ENCODE measurements around the gene SHISA9.
"Not testable (repeated sequence)": the region's sequence is repeated elsewhere in the genome, so short reads cannot be mapped to it uniquely, and the experiment has no call there.

Gene SHISA9

DNA sequence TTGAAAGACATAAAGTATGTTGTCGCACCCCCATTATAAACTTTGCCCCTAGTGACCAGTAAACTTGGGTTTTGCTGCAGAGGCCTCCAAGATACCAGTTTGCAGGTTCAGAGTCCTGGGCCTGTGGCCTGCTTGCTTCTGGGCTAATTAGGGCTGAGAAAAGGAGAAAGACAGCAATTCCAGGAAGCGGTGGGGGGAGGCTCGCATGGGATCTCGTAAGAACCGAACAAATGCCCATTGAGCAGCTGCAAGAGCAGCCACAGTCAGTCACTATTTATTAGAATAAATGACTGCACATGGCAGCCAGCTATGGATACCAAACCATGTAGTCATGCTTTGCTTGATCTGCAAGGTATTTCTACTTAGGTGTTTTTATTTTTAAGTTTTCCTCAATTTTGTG lies 4.9 kb downstream of the SHISA9 start:
- no peak for DNase-seq
- TF ChIP-seq POLR2A (IDR thresholded peaks at IDR 0.05; ENCODE audit: low read length) (no peak), GATA1 (IDR thresholded peaks at IDR 0.05; ENCODE audit: low read depth, low read length) (no peak)

DNA sequence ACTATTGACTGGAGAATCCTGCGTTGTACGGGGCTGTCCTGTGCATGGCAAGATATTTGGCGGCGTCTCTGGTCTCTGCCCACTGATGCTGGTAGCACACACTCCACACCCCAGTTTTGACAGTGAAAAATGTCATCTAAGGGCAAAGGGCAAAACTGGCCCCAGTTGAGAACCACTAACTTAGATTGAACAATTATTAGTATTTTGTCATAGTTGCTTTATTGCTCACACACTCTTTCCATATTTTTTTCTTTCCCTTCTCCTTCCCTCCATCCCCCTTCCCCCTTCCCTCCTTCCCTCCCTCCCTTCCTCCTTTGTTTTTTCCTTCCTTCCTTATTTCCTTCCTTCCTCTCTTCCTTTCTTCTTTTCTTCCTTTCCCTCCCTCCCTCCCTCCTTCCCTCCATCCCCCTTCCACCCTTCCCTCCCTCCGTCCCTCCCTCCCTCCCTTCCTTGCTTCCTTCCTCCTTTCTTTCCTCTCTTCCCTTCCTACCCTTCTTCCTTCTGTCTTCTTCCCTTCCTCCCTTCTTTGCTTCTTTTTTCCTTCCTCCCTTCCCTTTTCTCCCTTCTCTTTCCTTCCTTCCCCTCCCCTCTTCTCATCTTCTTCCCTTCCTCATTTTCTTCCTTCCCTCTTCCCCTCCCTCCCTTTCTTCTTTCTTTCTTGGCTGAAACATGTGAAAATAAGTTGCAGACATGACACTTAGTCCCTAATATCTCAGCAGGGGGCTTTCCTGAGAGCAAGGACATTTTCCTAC lies 5.5 kb downstream of the SHISA9 start:
- TF ChIP-seq GATA1 (IDR thresholded peaks at IDR 0.05; ENCODE audit: low read depth, low read length) (no peak), POLR2A (IDR thresholded peaks at IDR 0.05; ENCODE audit: low read length) (no peak)
- DNase-seq: no peak

DNA sequence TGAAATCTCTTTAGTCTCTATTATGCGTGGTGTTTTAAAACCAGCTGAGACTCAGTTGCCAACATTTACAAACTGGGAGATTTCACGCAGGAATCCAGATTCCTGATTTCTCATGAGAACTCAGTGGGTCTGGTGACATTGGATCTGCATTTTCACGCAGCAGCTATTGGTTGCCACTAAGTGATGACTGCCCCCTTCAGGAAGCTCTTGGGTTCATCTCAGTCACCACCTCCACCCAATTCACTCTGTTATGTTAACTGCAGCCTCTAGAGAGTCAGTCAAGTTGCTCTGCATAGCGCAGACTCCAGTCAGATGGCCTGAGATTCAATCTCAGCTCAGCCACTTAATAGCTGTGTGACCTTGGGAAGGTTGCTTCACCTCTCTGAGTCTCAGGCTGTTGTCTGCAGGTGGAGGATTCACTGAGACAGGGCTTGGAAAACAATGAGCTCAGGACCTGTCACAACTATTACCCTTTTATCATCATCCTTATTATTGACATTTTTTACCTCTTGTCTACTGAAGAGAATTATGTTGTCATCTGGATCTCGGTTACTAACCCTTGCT lies 6.4 kb downstream of the SHISA9 start:
- DNase-seq: peak; percentile 10 to 35
- TF ChIP-seq GATA1 (IDR thresholded peaks at IDR 0.05; ENCODE audit: low read depth, low read length): no peak
- no peak for TF ChIP-seq POLR2A (IDR thresholded peaks at IDR 0.05; ENCODE audit: low read length)

GRCh38 chr16:12917246-12917645 lies 15.8 kb downstream of the SHISA9 start:
- TF ChIP-seq POLR2A (IDR thresholded peaks at IDR 0.05; ENCODE audit: low read length): no peak
- TF ChIP-seq GATA1 (IDR thresholded peaks at IDR 0.05; ENCODE audit: low read depth, low read length): no peak
- DNase-seq: no peak

DNA sequence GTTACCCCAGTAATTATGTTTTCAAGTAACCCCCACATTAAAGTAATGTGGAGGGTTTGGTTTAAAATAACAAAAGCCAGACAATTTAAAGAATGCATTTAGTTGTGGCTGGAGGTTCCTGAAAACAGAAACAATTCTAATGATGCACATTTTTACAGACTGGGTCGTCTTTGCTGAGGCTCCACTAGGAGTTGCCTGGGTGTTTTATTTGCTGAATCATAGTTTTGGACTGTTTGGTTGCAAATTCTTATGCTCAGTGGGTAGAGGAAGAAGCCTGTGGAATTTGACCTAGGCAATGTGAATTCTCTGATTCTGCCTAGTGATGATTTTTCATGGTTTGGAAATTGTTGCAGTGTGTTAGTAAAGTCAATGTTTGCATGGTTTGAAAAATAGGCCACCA lies 16.3 kb downstream of the SHISA9 start:
- no peak for TF ChIP-seq POLR2A (IDR thresholded peaks at IDR 0.05; ENCODE audit: low read length)
- no peak for TF ChIP-seq GATA1 (IDR thresholded peaks at IDR 0.05; ENCODE audit: low read depth, low read length)
- no peak for DNase-seq

DNA sequence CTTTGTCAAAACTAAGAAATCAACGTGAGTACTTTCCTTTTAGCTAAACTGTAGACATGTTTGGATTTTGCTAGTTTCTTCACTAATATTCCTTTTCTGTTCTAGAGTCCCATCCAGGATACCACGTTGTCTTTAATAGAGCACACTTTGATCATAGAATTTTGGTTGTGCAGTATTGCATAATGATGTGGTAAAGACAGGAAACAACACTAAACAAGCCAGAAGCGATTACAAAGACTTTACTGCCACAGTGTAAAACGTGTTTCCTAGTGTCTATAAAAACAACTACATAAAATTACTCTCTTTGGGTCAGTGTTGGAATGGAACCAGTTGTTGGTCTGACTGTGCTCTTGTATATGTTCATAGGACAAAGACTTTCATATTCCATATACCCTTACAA lies 19.3 kb downstream of the SHISA9 start:
- TF ChIP-seq GATA1 (IDR thresholded peaks at IDR 0.05; ENCODE audit: low read depth, low read length) (no peak), POLR2A (IDR thresholded peaks at IDR 0.05; ENCODE audit: low read length) (no peak)
- no peak for DNase-seq

- not testable (repeated sequence) for DNase-seq
Observed at GRCh38 chr16:12923640-12924039, 22.2 kb downstream of the SHISA9 start.

DNA sequence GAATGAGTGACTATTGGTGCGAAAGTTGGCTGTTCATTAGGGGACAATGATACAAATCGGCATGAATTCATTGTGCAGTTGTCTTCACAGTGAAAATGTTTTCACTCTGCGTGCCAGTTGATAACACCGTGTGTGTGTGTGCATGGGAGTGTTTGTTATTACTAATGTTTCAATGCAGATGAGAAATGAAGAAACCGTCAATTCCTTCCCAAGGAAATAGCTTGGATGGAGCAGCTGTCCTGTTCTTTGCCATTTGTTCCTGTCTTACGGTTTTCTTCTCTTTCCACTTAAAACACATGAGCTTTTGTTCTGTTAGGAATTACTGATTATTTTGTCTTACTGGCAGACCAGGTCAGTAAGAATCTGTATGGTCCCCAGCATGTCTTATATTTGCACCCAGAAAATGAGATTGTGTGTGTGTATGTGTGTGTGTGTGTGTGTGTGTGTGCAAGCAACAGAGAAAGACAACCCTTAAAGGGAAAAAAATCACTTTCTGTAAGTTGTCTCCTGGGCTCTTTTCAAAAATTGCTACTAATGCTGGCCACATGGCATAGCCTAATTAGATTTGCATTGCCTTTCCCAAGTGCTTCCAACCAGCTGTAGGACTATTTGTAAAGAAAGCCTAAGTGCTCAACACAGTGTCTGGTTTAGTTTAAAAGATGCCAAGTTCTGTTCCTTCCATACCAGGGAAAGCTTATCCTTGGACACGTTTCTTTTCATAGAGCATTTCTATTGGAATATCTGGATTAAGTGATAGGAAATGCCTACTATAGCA lies 23.8 kb downstream of the SHISA9 start:
- DNase-seq: no peak
- no peak for TF ChIP-seq POLR2A (IDR thresholded peaks at IDR 0.05; ENCODE audit: low read length)
- TF ChIP-seq GATA1 (IDR thresholded peaks at IDR 0.05; ENCODE audit: low read depth, low read length): no peak

DNA sequence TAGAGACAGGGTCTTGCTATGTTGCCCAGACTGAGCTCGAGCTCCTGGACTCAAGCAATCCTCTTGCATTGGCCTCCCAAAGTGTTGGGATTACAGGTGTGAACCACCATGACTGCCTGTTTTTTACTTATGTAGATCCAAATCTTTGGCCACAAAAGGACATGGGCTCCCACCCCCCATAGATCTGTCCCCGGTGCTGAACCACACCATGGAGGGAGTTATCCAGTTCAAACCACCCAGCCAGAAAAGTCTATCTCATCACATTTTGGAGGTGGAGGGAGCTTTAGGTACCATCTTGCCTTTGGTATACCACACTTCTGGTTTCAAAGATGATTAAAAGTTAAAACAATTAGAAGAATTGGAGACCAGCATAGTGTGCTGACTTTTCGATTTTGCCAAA lies 26.2 kb downstream of the SHISA9 start:
- DNase-seq: no peak
- TF ChIP-seq POLR2A (IDR thresholded peaks at IDR 0.05; ENCODE audit: low read length) (no peak), GATA1 (IDR thresholded peaks at IDR 0.05; ENCODE audit: low read depth, low read length) (no peak)

DNA sequence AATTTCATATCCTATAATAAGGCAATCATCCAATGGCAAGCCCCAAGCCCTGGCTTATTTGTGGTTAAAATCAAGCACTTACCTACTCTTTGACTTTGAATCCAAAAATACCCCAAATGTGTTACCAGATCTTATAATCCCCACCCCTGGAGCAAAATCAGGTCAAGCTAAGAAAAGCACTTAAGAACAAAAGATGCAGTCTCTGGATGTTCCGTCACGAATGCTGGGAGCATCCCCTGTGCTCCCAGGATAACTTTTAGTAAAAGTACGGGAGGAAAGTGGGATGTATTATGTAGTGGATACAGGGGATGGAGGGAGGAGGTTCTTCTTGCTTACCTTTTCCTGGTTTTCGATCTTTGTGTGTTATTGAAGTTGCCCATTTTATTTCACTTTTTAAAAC lies 29.5 kb downstream of the SHISA9 start:
- TF ChIP-seq GATA1 (IDR thresholded peaks at IDR 0.05; ENCODE audit: low read depth, low read length) (no peak), POLR2A (IDR thresholded peaks at IDR 0.05; ENCODE audit: low read length) (no peak)
- no peak for DNase-seq

- no peak for DNase-seq
- TF ChIP-seq POLR2A (IDR thresholded peaks at IDR 0.05; ENCODE audit: low read length): no peak
- no peak for TF ChIP-seq GATA1 (IDR thresholded peaks at IDR 0.05; ENCODE audit: low read depth, low read length)
Observed at GRCh38 chr16:12936391-12936790, 35.0 kb downstream of the SHISA9 start.

- TF ChIP-seq GATA1 (IDR thresholded peaks at IDR 0.05; ENCODE audit: low read depth, low read length) (no peak), POLR2A (IDR thresholded peaks at IDR 0.05; ENCODE audit: low read length) (no peak)
Observed at GRCh38 chr16:12941896-12942295, 40.5 kb downstream of the SHISA9 start.

DNA sequence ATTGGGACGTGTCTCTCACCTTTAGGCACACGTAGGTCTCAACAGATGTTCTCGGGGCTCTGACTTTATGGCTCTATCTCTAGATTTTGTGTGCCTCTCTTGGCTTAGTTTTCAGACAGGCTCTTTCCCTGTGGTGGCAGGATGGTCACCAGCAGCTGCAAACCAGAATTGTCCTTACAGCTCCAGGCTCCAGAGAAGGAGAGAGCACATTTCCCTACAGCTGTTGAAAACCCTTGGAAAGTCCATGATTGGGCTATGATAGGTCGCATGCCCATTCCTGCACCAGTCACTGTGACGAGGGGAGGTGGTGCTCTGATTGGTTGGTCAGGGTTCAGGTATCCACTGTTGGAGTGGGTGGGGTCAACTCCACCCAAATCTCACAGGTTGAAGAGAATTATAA lies 41.5 kb downstream of the SHISA9 start:
- TF ChIP-seq GATA1 (IDR thresholded peaks at IDR 0.05; ENCODE audit: low read depth, low read length) (no peak), POLR2A (IDR thresholded peaks at IDR 0.05; ENCODE audit: low read length) (no peak)
- DNase-seq: no peak

More at GRCh38 chr16:12941896-12942295, 40.5 kb downstream of the SHISA9 start:
- no peak for DNase-seq

- no peak for DNase-seq
- TF ChIP-seq GATA1 (IDR thresholded peaks at IDR 0.05; ENCODE audit: low read depth, low read length) (no peak), POLR2A (IDR thresholded peaks at IDR 0.05; ENCODE audit: low read length) (no peak)
Observed at GRCh38 chr16:12944300-12944699, 42.9 kb downstream of the SHISA9 start.

GRCh38 chr16:12951392-12951791 lies 50.0 kb downstream of the SHISA9 start:
- DNase-seq: no peak
- no peak for TF ChIP-seq GATA1 (IDR thresholded peaks at IDR 0.05; ENCODE audit: low read depth, low read length)
- TF ChIP-seq POLR2A (IDR thresholded peaks at IDR 0.05; ENCODE audit: low read length): no peak

Data from erythroblast (primary cell).